OCI-LY1 (cell line): Measurements from ENCODE around the gene KCNIP2.

ENCODE experiments used
- H2AFZ ChIP-seq: fragments of 200-600 bp; sonication (generic), shearing (Covaris generic); 2 replicates; pipeline ENCODE4 v1.6.0; 2014; ENCODE audit warnings: antibody characterized with exemption, mild to moderate bottlenecking, low read length
- H3F3A ChIP-seq: fragments of 200-600 bp; sonication (generic), shearing (Covaris generic); 2 replicates; pipeline ENCODE4 v1.6.0; 2014; ENCODE audit warnings: mild to moderate bottlenecking, antibody characterized with exemption, low read length, moderate library complexity; ENCODE audit not compliant: insufficient read depth
- H3K27ac ChIP-seq: fragments of 200-600 bp; sonication (generic); 2 replicates; pipeline ENCODE4 v1.5.1; 2014; ENCODE audit warnings: low read length, mixed run types, mild to moderate bottlenecking, low read depth; ENCODE audit not compliant: poor library complexity, severe bottlenecking
- H3K27me3 ChIP-seq: fragments of 200-600 bp; sonication (generic); 2 replicates; pipeline ENCODE4 v1.6.0; 2014; ENCODE audit warnings: antibody characterized with exemption, mild to moderate bottlenecking, low read length, moderate library complexity; ENCODE audit not compliant: insufficient read depth
- H3K36me3 ChIP-seq: fragments of 200-600 bp; sonication (generic); 2 replicates; pipeline ENCODE4 v1.6.1; 2014; ENCODE audit warnings: mild to moderate bottlenecking, antibody characterized with exemption, low read length, moderate library complexity, mixed read lengths; ENCODE audit not compliant: insufficient read depth
- H3K4me1 ChIP-seq: fragments of 200-600 bp; sonication (generic); 2 replicates; pipeline ENCODE4 v1.5.1; 2014; ENCODE audit warnings: mild to moderate bottlenecking, low read length, moderate library complexity; ENCODE audit not compliant: insufficient read depth, severe bottlenecking
- H3K4me2 ChIP-seq: fragments of 200-600 bp; sonication (generic), shearing (Covaris generic); 2 replicates; pipeline ENCODE4 v1.6.1; 2014; ENCODE audit warnings: low read length
- H3K4me3 ChIP-seq: fragments of 200-600 bp; sonication (generic); 2 replicates; pipeline ENCODE4 v1.5.1; 2014; ENCODE audit warnings: low read length, low read depth, mild to moderate bottlenecking, mixed read lengths; ENCODE audit not compliant: poor library complexity, severe bottlenecking
- H3K79me2 ChIP-seq: fragments of 200-600 bp; shearing (Covaris generic); 2 replicates; pipeline ENCODE4 v1.6.1; 2016; ENCODE audit warnings: mixed run types, low read length, mixed read lengths; ENCODE audit not compliant: insufficient read depth
- H3K9ac ChIP-seq: fragments of 200-600 bp; sonication (generic), shearing (Covaris generic); 2 replicates; pipeline ENCODE4 v1.6.1; 2014; ENCODE audit warnings: mild to moderate bottlenecking, low read length, mixed read lengths
- H3K9me2 ChIP-seq: fragments of 200-600 bp; sonication (generic), shearing (Covaris generic); 2 replicates; pipeline ENCODE4 v1.6.1; 2014; ENCODE audit warnings: low read depth, mild to moderate bottlenecking, low read length, mixed read lengths
- H3K9me3 ChIP-seq: fragments of 200-600 bp; shearing (Covaris generic); 2 replicates; pipeline ENCODE4 v1.6.1; 2014; ENCODE audit warnings: low read length, mixed read lengths
- H4K20me1 ChIP-seq: fragments of 200-600 bp; sonication (generic), shearing (Covaris generic); 2 replicates; pipeline ENCODE4 v1.6.0; 2016; ENCODE audit warnings: mild to moderate bottlenecking, low read length; ENCODE audit not compliant: insufficient read depth
- CTCF ChIP-seq: fragments of 200-600 bp; sonication (generic), shearing (Covaris generic); IDR thresholded peaks from 2 replicates; pipeline ENCODE4 v1.5.1; 2017; ENCODE audit warnings: mild to moderate bottlenecking, antibody characterized with exemption, low read length, moderate library complexity, mixed read lengths
- EZH2 ChIP-seq: fragments of 200-600 bp; sonication (generic), shearing (Covaris generic); IDR thresholded peaks from 2 replicates; pipeline ENCODE4 v1.8.0; 2017; ENCODE audit warnings: borderline replicate concordance, mixed run types, mild to moderate bottlenecking, antibody characterized with exemption, low read length, moderate library complexity, mixed read lengths

KCNIP2 gene

GRCh38 chr10:101857802-101858476, 14.3 kb upstream of the KCNIP2 start:
- Histone ChIP-seq H3K9me3 (no peaks in the 10 kb centered on the region), H3K4me1 (peaks cover 14% of the 10 kb centered on the region), H3K4me3 (no peak overlapping the region), H3K36me3 (no peaks in the 10 kb centered on the region), H3K9me2 (no peaks in the 10 kb centered on the region), H3K9ac (no peak overlapping the region), H3K4me2 (no peak overlapping the region), H2AFZ (no peak overlapping the region), H4K20me1 (no peaks in the 10 kb centered on the region), H3K27me3 (no peaks in the 10 kb centered on the region), H3K27ac (no peak overlapping the region), H3K79me2 (no peaks in the 10 kb centered on the region), H3F3A (no peaks in the 10 kb centered on the region)
- no peak for TF ChIP-seq CTCF
- no peak for TF ChIP-seq EZH2

GRCh38 chr10:101856626-101857025, 13.0 kb upstream of the KCNIP2 start:
- no peaks in the 10 kb centered on the region for H3K36me3 ChIP-seq
- H3K27ac ChIP-seq, result no peak overlapping the region
- no peak overlapping the region for H2AFZ ChIP-seq
- H3K9me2 ChIP-seq, result no peaks in the 10 kb centered on the region
- no peaks in the 10 kb centered on the region for H4K20me1 ChIP-seq
- no peaks in the 10 kb centered on the region for H3K27me3 ChIP-seq
- no peak overlapping the region for H3K4me2 ChIP-seq
- H3K4me3 ChIP-seq, result no peak overlapping the region
- no peak overlapping the region for H3K9ac ChIP-seq
- no peak for TF ChIP-seq CTCF
- no peak for TF ChIP-seq EZH2
- H3K9me3 ChIP-seq, result no peaks in the 10 kb centered on the region
- H3K79me2 ChIP-seq, result no peaks in the 10 kb centered on the region
- H3F3A ChIP-seq, result no peaks in the 10 kb centered on the region
- H3K4me1 ChIP-seq, result peaks cover 14% of the 10 kb centered on the region

GRCh38 chr10:101851411-101852116, 8.0 kb upstream of the KCNIP2 start:
- no peak overlapping the region for H3K27ac ChIP-seq
- H3K9ac ChIP-seq, result no peak overlapping the region
- H3K36me3 ChIP-seq, result no peaks in the 10 kb centered on the region
- TF ChIP-seq CTCF (no peak), EZH2 (no peak)
- H3K4me2 ChIP-seq, result no peak overlapping the region
- no peaks in the 10 kb centered on the region for H4K20me1 ChIP-seq
- no peaks in the 10 kb centered on the region for H3K9me2 ChIP-seq
- no peaks in the 10 kb centered on the region for H3F3A ChIP-seq
- no peak overlapping the region for H2AFZ ChIP-seq
- no peaks in the 10 kb centered on the region for H3K4me1 ChIP-seq
- no peaks in the 10 kb centered on the region for H3K9me3 ChIP-seq
- H3K4me3 ChIP-seq, result no peak overlapping the region
- H3K27me3 ChIP-seq, result no peaks in the 10 kb centered on the region
- H3K79me2 ChIP-seq, result no peaks in the 10 kb centered on the region
